HCT116 (cell line): ENCODE data around the gene MAGI3. TPM values are rescaled to one million over a fixed set of nuclear protein-coding genes. Genes with fewer than 3 reads are reported as not detected.

Source experiments
- ATAC-seq: fragments of 200-7000 bp; cut with Tn5 transposase; 2 replicates; pipeline ENCODE4 v1.9.1; 2020; ENCODE audit warnings: mild to moderate bottlenecking, moderate library complexity
- BruUV-seq: library from RNA; stranded (reverse); fragments of 400-500 nt; replicated peaks from 2 replicates; lab custom pipeline; 2021; lab: Mats Ljungman, UMichigan
- CTCF ChIA-PET: fragments of 300-600 bp; sonication (Branson Sonifier 250); formaldehyde crosslinking; loops from one replicate; lab custom pipeline; 2021; ENCODE audit warnings: antibody characterized with exemption; lab: Charles Lee
- POLR2A ChIA-PET: fragments of 300-600, 350-600 bp; sonication (Branson Sonifier 250); formaldehyde crosslinking; loops from one replicate; lab custom pipeline; 2021; ENCODE audit warnings: antibody characterized with exemption; lab: Charles Lee
- RAD21 ChIA-PET, 2 experiments: fragments of 300-600 bp; sonication (Branson Sonifier 250); formaldehyde crosslinking; loops; one replicate each; lab custom pipeline; 2023; ENCODE audit warnings: low total read pairs in 2 of 2; ENCODE audit not compliant: uncharacterized antibody in 2 of 2, unreplicated experiment in 2 of 2, low non-redundant PET in 1 of 2; lab: Charles Lee
- DNase-seq: peaks from one replicate; pipeline ENCODE4 v3.0.0-alpha.2; 2010; ENCODE audit warnings: low read depth, low spot score
- H2AFZ ChIP-seq: fragments of 200-600 bp; shearing (Covaris generic), sonication (generic); 2 replicates; pipeline ENCODE4 v1.6.1; 2017; ENCODE audit warnings: low read depth, mixed run types, mixed read lengths, antibody characterized with exemption, low read length; ENCODE audit not compliant: poor library complexity, severe bottlenecking
- H3K27ac ChIP-seq: 2 replicates; pipeline ENCODE4 v1.5.1; 2012; ENCODE audit warnings: low read depth, low read length
- H3K27me3 ChIP-seq: fragments of 200-600 bp; sonication (generic); 2 replicates; pipeline ENCODE4 v1.6.1; 2016; ENCODE audit warnings: mixed run types, low read length, mixed read lengths; ENCODE audit not compliant: insufficient read depth
- H3K36me3 ChIP-seq, 2 experiments: fragments of 200-500 bp in 1 of 2; fragments of 200-600 bp in 1 of 2; sonication (Bioruptor generic) in 1 of 2; sonication (generic) in 1 of 2; 2 replicates each; pipeline versions ENCODE4 v1.5.1 to v1.6.1; 2014 to 2016; ENCODE audit warnings: low read length in 2 of 2, inconsistent platforms in 1 of 2, mixed read lengths in 1 of 2, mixed run types in 1 of 2; ENCODE audit not compliant: insufficient read depth in 2 of 2, control insufficient read depth in 1 of 2
- H3K4me1 ChIP-seq, 2 experiments: fragments of 200-600 bp in 1 of 2; sonication (generic) in 1 of 2; 2 replicates each; pipeline versions ENCODE4 v1.5.1 to v1.6.1; 2012 to 2017; ENCODE audit warnings: low read length in 2 of 2, inconsistent platforms in 1 of 2, mild to moderate bottlenecking in 1 of 2, mixed read lengths in 1 of 2, mixed run types in 1 of 2, moderate library complexity in 1 of 2; ENCODE audit not compliant: insufficient read depth in 2 of 2, control insufficient read depth in 1 of 2
- H3K4me2 ChIP-seq: fragments of 200-600 bp; sonication (generic); 2 replicates; pipeline ENCODE4 v1.6.1; 2017; ENCODE audit warnings: mixed run types, low read length, mixed read lengths
- H3K4me3 ChIP-seq, 2 experiments: fragments of 200-600 bp in 1 of 2; sonication (generic) in 1 of 2; replicated peaks in 1 of 2; 2 replicates each; pipeline ENCODE4 v1.5.1; 2011 to 2016; ENCODE audit warnings: low read length in 2 of 2, control low read depth in 1 of 2, low read depth in 1 of 2, mild to moderate bottlenecking in 1 of 2, mixed read lengths in 1 of 2, mixed run types in 1 of 2
- H3K79me2 ChIP-seq: fragments of 200-600 bp; sonication (generic); 2 replicates; pipeline ENCODE4 v1.6.1; 2017; ENCODE audit warnings: mild to moderate bottlenecking, mixed run types, low read length, moderate library complexity, mixed read lengths; ENCODE audit not compliant: insufficient read depth
- H3K9ac ChIP-seq: fragments of 200-600 bp; sonication (generic); 2 replicates; pipeline ENCODE4 v1.6.1; 2016; ENCODE audit warnings: low read length, mixed read lengths
- H3K9me2 ChIP-seq: fragments of 200-600 bp; sonication (generic), shearing (Covaris generic); 2 replicates; pipeline ENCODE4 v1.6.1; 2017; ENCODE audit warnings: mixed run types, mild to moderate bottlenecking, moderate library complexity; ENCODE audit not compliant: insufficient read depth
- H3K9me3 ChIP-seq, 2 experiments: fragments of 200-500 bp in 1 of 2; fragments of 200-600 bp in 1 of 2; sonication (Bioruptor generic) in 1 of 2; sonication (generic) in 1 of 2; 2 replicates each; pipeline ENCODE4 v1.6.1; 2014 to 2017; ENCODE audit warnings: low read length in 2 of 2, mixed read lengths in 2 of 2, inconsistent platforms in 1 of 2, low read depth in 1 of 2, mild to moderate bottlenecking in 1 of 2, mixed run types in 1 of 2, moderate library complexity in 1 of 2; ENCODE audit not compliant: control insufficient read depth in 1 of 2, insufficient read depth in 1 of 2
- H4K20me1 ChIP-seq: fragments of 200-600 bp; sonication (generic), shearing (Covaris generic); 2 replicates; pipeline ENCODE4 v1.6.1; 2017; ENCODE audit warnings: mixed run types, mild to moderate bottlenecking, moderate library complexity; ENCODE audit not compliant: insufficient read depth
- CBX3 ChIP-seq: IDR thresholded peaks from 2 replicates; pipeline ENCODE4 v1.6.1; 2012; ENCODE audit warnings: low read depth
- CEBPB ChIP-seq: IDR thresholded peaks from 2 replicates; pipeline ENCODE4 v1.6.1; 2012; ENCODE audit warnings: low read depth
- EGR1 ChIP-seq: IDR thresholded peaks from 2 replicates; pipeline ENCODE4 v1.6.1; 2012; ENCODE audit warnings: low read depth
- ELF1 ChIP-seq: IDR thresholded peaks from 2 replicates; pipeline ENCODE4 v1.6.1; 2012; ENCODE audit warnings: low read depth, borderline replicate concordance
- EZH2 ChIP-seq: fragments of 200-600 bp; sonication (generic); IDR thresholded peaks from 2 replicates; pipeline ENCODE4 v1.6.1; 2017; ENCODE audit warnings: antibody characterized with exemption, mixed run types
- FOSL1 ChIP-seq: IDR thresholded peaks from 2 replicates; pipeline ENCODE4 v1.6.1; 2012; ENCODE audit warnings: low read depth
- POLR2A ChIP-seq: IDR thresholded peaks from 2 replicates; pipeline ENCODE4 v1.7.0; 2011; ENCODE audit warnings: borderline replicate concordance; ENCODE audit not compliant: insufficient read depth, insufficient read length; ENCODE audit errors: extremely low read depth
- RAD21 ChIP-seq: IDR thresholded peaks from 2 replicates; pipeline ENCODE4 v1.6.1; 2012; ENCODE audit warnings: low read depth, mild to moderate bottlenecking
- SP1 ChIP-seq: IDR thresholded peaks from 2 replicates; pipeline ENCODE4 v1.6.1; 2012; ENCODE audit warnings: low read depth
- TCF7L2 ChIP-seq: IDR thresholded peaks from 2 replicates; pipeline ENCODE4 v1.7.0; 2011; ENCODE audit warnings: borderline replicate concordance, inconsistent platforms; ENCODE audit not compliant: insufficient read depth, insufficient read length; ENCODE audit errors: extremely low read depth
- YY1 ChIP-seq: IDR thresholded peaks from 2 replicates; pipeline ENCODE4 v1.6.1; 2011; ENCODE audit warnings: low read length, low read depth, moderate library complexity, mild to moderate bottlenecking; ENCODE audit not compliant: insufficient replicate concordance; ENCODE audit errors: extremely low read depth
- ZBTB33 ChIP-seq: IDR thresholded peaks from 2 replicates; pipeline ENCODE4 v1.6.1; 2011; ENCODE audit warnings: mild to moderate bottlenecking, low read length, moderate library complexity; ENCODE audit not compliant: insufficient replicate concordance; ENCODE audit errors: extremely low read depth
- ZFX ChIP-seq: fragments of 450-650 bp; IDR thresholded peaks from 2 replicates; pipeline ENCODE4 v1.6.1; 2017
- ZNF274 ChIP-seq: fragments of 200-500 bp; sonication (Bioruptor generic); IDR thresholded peaks from 2 replicates; pipeline ENCODE4 v1.6.1; 2014; ENCODE audit warnings: mild to moderate bottlenecking, low read depth, low read length, inconsistent platforms
- intact Hi-C: fragments of 100-400 bp; cut with micrococcal nuclease; formaldehyde crosslinking; loops from 2 replicates; pipeline ENCODE4 v1.10.0; 2022
- total RNA-seq: library from RNA; stranded (reverse); gene quantifications from one replicate; pipeline ENCODE4 v1.2.1, GENCODE V29; 2021; ENCODE audit not compliant: unreplicated experiment

The MAGI3 gene
- total RNA-seq, 1 experiment from 2014 or later, result 11.8 TPM

DNA sequence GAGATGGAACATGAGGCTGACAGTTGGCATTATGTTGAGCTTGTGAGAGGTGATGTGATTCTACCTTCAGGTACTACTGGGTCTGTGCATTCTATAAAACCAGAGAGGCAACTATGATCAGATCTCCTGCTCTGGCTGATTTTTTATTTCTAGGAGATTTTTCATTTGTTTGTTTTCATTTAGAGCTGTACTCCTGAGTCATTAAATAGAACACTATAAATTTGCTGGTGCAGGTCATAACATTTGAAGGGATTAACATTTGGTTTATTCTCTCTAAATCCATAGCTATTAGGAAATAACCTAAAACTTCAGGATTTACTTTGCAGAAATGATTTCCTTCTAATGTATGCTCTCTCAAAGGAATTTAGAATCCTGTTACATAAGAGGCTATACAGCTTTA is 42.9 kb downstream of the MAGI3 start:
- H3K9me2 ChIP-seq, result no peaks in the 10 kb centered on the region
- H4K20me1 ChIP-seq, result 0 out of 2 replicates have a peak, but pooled peaks cover 3% of the 10 kb centered on the region
- no peak for ATAC-seq
- no peaks in the 10 kb centered on the region for H3K36me3 ChIP-seq
- no TSS peak for BruUV-seq
- H3K27ac ChIP-seq, result no peak overlapping the region
- no peak overlapping the region for H2AFZ ChIP-seq
- no peak overlapping the region for H3K4me3 ChIP-seq
- ChIA-PET POLR2A (interaction anchor here (0.6 kb wide), 1 partner anchor 780 kb away, joined by 3 read pairs; no protein-coding TSS in a partner anchor), CTCF (interaction anchor here (1.0 kb wide), 1 partner anchor 19 kb away, joined by 4 read pairs; no protein-coding TSS in a partner anchor), RAD21 (no interaction called here)
- TF ChIP-seq EGR1, result no peak
- no peak for TF ChIP-seq CEBPB
- TF ChIP-seq RAD21, result no peak
- TF ChIP-seq TCF7L2, result no peak
- TF ChIP-seq POLR2A, result no peak
- no peak for TF ChIP-seq EZH2
- TF ChIP-seq YY1, result no peak
- no peak for TF ChIP-seq CBX3
- TF ChIP-seq SP1, result no peak
- TF ChIP-seq ZNF274, result no peak
- no peak for TF ChIP-seq ELF1
- no peak for TF ChIP-seq ZFX
- TF ChIP-seq FOSL1, result no peak
- no peak for TF ChIP-seq ZBTB33
- TF ChIP-seq, all 23 proteins: peak for 0
- Histone ChIP-seq H3K9me3 (no peaks in the 10 kb centered on the region), H3K4me1 (peaks cover 2 to 5% of the 10 kb centered on the region in 2 experiments; a peak in 1 of 4 replicates), H3K27me3 (no peaks in the 10 kb centered on the region), H3K4me2 (no peak overlapping the region), H3K79me2 (no peaks in the 10 kb centered on the region), H3K9ac (no peak overlapping the region)
- DNase-seq, result no peak
- intact Hi-C loops, result no loop called here
